CD4-positive, alpha-beta T cell treated with Interleukin-15 for 1 hour (primary cell): ENCODE data around the gene ILDR2.
A peak's percentile ranks its signal among the peaks of the same experiment; 100 is the strongest.

Experiments
- DNase-seq: peaks from one replicate; pipeline ENCODE4 v3.0.0-alpha.2; 2020

ILDR2 gene

GRCh38 chr1:166969074-166969677, 6.2 kb downstream of the ILDR2 start:
- DNase-seq, result no peak

GRCh38 chr1:166960858-166961474, 14.4 kb downstream of the ILDR2 start:
- no peak for DNase-seq

DNA sequence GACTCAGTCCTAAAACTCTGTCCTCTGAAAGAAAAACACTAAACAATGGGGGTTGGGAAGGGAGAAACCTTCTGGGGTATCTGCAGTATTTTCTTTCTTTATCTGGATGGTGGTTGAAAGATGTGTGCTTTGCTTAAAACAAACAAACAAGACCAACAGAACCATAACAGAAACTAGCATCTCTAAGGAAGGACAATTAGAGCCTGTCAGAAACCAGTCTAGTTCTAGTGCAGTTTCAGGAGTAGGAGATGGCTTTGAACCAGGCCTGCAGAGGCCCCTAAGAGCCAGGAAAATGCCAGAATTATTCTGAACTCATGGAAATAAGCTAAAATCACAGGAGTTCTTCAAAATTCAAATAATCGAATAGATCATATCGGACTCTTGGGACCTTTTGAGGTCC, 18.5 kb downstream of the ILDR2 start:
- DNase-seq, result no peak

- DNase-seq, result no peak
Observed at GRCh38 chr1:166956057-166956850, 19.1 kb downstream of the ILDR2 start.

- no peak for DNase-seq
Observed at GRCh38 chr1:166953491-166953890, 21.8 kb downstream of the ILDR2 start.

- no peak for DNase-seq
Observed at GRCh38 chr1:166952002-166952746, 23.2 kb downstream of the ILDR2 start.

GRCh38 chr1:166951050-166951449, 24.3 kb downstream of the ILDR2 start:
- DNase-seq, result no peak

DNA sequence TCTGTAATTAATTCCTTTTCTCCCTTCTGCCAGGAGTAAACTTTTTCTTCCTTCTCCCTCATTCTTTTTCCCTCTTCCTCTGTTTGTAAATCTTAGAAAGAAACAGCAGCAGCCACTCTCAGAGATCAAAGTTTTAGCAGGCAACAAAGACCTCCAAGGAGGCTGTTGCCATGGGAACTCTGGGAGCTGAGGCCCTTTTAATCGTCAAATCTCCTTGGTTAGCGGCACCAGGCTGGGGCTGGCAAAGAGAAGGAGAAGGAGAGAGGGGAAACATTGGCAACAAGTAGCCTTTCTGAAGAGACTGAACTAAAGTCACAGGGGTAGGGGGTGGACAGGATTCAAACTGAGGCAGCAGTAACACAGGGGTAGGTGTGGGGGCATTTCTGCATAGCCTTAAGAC, 25.2 kb downstream of the ILDR2 start:
- DNase-seq, result no peak

- no peak for DNase-seq
Observed at GRCh38 chr1:166948856-166949350, 26.4 kb downstream of the ILDR2 start.

DNA sequence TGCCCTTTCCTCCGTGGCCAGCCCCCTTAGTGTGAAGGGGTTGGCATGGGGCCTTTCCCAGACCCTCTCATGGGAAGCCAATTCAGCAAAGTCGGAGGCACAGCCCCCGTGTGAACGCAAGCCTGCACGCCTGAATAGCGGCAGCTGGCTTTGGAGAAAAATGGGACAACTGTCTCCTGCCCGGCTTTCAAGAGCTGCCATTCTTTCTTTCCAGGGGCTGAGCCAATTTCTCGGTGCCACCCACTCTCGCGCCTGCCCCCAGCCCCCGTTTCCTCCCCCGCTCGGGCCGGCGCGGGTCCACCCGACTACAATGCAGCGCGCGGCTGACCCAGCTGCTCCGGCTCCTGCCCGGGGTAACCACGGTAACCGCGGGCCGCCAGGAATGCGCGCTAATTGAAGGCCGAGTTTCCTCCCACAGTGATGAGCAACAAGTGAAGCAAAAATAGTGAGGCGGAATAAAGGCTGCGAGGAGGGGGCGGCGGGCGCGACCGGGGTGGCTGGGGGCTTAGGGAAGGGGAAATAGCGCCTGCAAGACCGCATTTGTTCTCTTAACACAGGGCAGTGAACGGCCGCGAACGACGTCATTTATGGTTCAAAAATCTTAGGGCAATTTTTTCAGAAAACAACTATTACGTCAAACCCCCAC, 27.8 kb downstream of the ILDR2 start:
- no peak for DNase-seq

DNA sequence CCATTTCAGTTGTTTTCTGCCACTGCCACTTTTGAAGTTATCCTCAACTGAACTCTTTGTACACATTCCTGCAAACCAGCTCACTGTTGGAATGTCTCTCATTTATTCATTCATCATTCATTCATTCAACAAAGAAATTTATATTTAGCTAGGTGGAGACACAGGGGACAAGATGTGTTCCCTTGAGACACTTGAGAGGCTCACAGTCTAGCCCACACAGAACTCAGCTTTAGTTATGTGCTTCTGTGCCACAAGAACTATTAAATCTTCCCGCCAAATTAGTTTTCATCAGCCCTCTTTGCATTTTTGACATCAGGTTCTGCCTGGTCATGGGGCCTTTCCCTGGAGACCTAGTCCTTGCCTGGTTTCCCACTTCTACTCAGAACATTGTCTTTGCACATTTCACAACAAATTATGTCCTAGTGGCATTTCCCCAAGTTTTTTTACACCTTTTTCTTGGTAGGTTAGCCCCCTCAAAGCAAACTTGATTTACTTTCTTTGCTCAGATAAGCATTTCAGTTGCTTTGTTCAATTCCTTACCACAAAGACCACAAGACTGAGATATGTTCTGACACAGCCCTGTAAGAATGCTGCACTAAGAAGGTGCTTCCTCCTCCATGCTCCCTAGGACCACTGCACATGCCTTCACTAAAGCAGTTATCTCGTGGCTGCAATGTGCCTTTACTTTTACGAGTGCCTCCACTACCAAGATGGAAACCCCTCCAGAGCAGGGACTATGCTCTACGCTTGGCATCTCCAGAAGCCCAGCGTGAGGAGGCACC, 31.0 kb downstream of the ILDR2 start:
- no peak for DNase-seq

DNA sequence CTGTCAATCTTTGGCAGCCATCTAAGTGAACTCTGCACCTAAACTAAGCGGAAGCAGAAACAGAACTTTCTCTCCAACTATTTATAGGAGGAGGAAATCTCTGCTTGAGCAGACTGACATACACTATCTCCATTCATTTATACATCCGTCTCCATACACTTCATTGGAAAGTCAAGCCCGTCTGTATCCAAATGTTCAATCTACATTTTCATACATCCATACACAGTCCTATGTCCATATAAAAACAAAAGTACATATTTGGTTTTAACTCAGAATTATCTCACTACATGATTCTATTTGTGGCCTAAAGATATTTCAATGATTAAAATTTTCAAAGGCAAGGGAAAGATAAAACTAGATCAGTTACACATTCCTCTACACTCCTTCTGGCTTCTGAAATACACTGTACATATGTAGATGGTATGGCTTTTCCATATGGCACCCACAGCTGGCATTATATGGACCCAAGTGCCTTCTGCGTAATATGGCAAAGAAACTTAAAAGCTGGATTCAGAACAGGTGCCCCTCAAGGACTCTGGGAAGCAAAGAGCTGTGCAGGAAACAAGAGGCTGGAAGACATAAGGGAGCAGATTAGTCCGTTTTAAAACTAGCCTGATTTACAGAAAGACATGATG, 35.5 kb downstream of the ILDR2 start:
- DNase-seq, result no peak

DNA sequence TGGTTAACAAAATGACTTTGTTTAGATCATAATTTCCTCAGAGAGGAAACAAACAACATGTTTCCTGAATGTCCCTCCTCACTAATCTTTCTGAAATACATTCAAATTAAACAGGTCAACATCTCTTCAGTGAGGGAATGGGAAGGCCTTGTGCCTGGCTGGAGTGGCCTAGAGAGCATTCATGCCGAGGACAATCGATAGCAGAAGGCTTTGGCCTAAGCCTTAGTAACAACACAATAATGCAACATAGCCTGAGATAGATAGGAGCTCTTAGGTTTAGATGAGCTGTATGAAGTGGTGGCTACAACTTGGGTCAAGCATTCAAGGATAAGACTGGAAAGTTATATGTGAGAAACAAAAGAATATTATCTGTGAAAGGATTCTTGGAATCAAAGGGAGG, 37.4 kb downstream of the ILDR2 start:
- no peak for DNase-seq

DNA sequence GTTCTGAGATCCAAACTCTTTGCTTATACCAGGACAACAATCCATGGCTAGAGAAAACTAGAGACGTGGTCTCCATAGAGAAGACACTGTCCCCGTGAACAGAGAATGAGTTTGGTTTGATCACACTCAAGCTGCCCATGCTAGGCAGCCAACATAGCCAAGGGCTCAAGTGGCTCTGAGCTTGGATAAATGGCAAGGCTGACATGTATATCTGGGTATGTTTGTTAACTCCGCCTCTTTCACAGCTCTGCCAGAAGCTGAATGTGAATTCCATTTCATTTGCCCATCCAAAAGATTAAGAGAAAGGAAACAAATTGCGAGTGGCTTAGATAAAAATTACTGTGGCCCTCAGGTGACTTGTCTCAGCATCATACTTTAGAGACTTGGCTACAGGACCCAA, 38.0 kb downstream of the ILDR2 start:
- no peak for DNase-seq

DNA sequence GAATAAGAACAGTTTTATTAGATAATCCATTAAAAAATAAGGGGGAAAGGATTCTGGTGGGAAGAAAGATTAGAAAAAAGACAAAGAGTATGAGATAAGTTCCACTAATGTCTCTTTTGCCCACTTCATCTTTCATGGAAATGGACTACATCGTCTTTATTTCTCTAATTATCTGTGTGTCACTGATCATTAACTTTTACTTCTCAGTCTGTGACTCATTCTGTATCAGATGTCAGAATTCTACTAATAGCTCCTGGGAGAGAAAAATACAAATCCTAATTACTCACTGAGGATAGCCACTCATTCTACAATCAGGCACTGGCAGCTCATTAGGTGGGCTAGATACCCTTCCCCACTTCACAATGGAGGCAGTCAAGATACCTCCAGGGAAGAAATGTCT, 41.7 kb downstream of the ILDR2 start:
- DNase-seq, result no peak

DNA sequence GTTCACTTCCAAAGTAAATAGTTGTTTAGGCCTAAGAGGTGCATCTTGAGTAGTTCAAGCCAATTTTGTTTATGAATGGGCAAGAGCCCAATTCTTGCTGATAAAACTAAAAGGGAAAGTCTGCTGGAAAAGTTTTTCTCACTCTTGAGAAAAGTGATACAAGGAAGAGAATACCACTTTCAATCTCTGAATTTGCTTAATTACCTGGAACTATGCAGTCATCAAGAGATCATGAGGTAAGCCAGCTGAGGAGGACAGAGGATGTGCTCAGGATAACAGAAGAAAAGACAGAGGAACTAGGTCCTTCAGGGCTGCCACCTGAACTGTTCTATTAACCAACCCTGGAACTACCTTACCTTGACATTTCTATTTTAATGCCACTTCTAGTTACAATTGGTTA, 42.2 kb downstream of the ILDR2 start:
- DNase-seq, result no peak

- no peak for DNase-seq
Observed at GRCh38 chr1:166929911-166930310, 45.4 kb downstream of the ILDR2 start.

DNA sequence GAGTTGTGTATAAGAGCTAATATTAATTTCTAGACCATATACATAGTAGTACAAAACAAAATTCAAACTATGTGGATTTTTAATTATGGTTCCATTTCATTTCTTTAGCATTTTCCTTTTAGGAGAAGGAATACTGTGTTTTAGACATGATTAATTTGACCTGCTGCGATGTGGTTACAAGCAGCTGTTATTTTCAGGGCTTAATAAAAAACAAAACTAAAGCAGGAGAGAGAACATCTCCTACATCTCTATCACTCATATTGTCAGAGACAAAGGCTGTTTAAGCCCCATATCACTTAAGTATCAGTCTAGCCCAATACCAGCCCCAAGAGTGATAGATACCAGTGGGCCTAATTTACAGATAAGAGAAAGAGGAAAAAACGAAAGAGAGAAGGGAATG, 47.6 kb downstream of the ILDR2 start:
- no peak for DNase-seq

GRCh38 chr1:166925810-166926478, 49.4 kb downstream of the ILDR2 start:
- no peak for DNase-seq

GRCh38 chr1:166924823-166925541, 50.4 kb downstream of the ILDR2 start:
- DNase-seq, result peak; percentile 20
